IMR-90 (cell line): Measurements from ENCODE around the gene NISCH. TPM values are rescaled to one million over a fixed set of nuclear protein-coding genes. Genes with fewer than 3 reads are reported as not detected.

Experiments used
- ATAC-seq: fragments of 200-7000 bp; cut with Tn5 transposase; 2 replicates; pipeline ENCODE4 v1.9.1; 2020; ENCODE audit warnings: low read depth, mild to moderate bottlenecking, moderate library complexity
- BruUV-seq: library from RNA; stranded (reverse); fragments of 400-500 nt; replicated peaks from 2 replicates; lab custom pipeline; 2021; lab: Mats Ljungman, UMichigan
- CTCF ChIA-PET: fragments of 300-600 bp; formaldehyde crosslinking; extraction: SDS; loops from one replicate; lab custom pipeline; 2021; ENCODE audit warnings: antibody characterized with exemption; lab: Yijun Ruan, JAX
- POLR2A ChIA-PET: fragments of 300-600 bp; sonication (Branson Sonifier 250); formaldehyde crosslinking; loops from one replicate; lab custom pipeline; 2022; ENCODE audit warnings: antibody characterized with exemption; ENCODE audit not compliant: unreplicated experiment; lab: Charles Lee
- DNase-seq: peaks from one replicate; pipeline ENCODE4 v3.0.0; 2013
- H2AFZ ChIP-seq: replicated peaks from 2 replicates; pipeline ENCODE3; 2013; ENCODE audit warnings: low read length, mild to moderate bottlenecking; ENCODE audit not compliant: poor library complexity
- H2AK5ac ChIP-seq: 2 replicates; pipeline ENCODE4 v1.6.1; 2013; ENCODE audit warnings: low read depth, low read length, inconsistent platforms
- H2AK9ac ChIP-seq: replicated peaks from 2 replicates; pipeline ENCODE3; 2013; ENCODE audit warnings: mild to moderate bottlenecking, low read depth, low read length, moderate library complexity; ENCODE audit not compliant: poor library complexity
- H2BK120ac ChIP-seq: 2 replicates; pipeline ENCODE4 v1.6.1; 2013; ENCODE audit warnings: low read depth, low read length, inconsistent platforms
- H2BK15ac ChIP-seq: 3 replicates; pipeline ENCODE4 v1.6.1; 2013; ENCODE audit warnings: low read depth, low read length, inconsistent platforms
- H2BK20ac ChIP-seq: 2 replicates; pipeline ENCODE4 v1.6.1; 2013; ENCODE audit warnings: low read depth, mild to moderate bottlenecking, inconsistent platforms, low read length, moderate library complexity
- H2BK5ac ChIP-seq: 2 replicates; pipeline ENCODE4 v1.6.1; 2013; ENCODE audit warnings: mild to moderate bottlenecking, low read depth, low read length, inconsistent platforms; ENCODE audit not compliant: poor library complexity, severe bottlenecking
- H3K14ac ChIP-seq: replicated peaks from 2 replicates; pipeline ENCODE4 v1.6.1; 2013; ENCODE audit warnings: low read depth, low read length, inconsistent platforms
- H3K18ac ChIP-seq: 2 replicates; pipeline ENCODE4 v1.6.1; 2013; ENCODE audit warnings: low read depth, low read length, control low read depth
- H3K23ac ChIP-seq: 2 replicates; pipeline ENCODE4 v1.6.1; 2013; ENCODE audit warnings: low read depth, low read length, inconsistent platforms
- H3K27ac ChIP-seq: 2 replicates; pipeline ENCODE4 v1.5.1; 2013; ENCODE audit warnings: mild to moderate bottlenecking, control low read depth, low read length; ENCODE audit not compliant: insufficient read depth
- H3K27me3 ChIP-seq: 2 replicates; pipeline ENCODE4 v1.6.1; 2013; ENCODE audit warnings: low read length; ENCODE audit not compliant: control insufficient read depth, insufficient read depth
- H3K36me3 ChIP-seq: 2 replicates; pipeline ENCODE4 v1.6.1; 2013; ENCODE audit warnings: low read length, mixed read lengths; ENCODE audit not compliant: control insufficient read depth, insufficient read depth
- H3K4ac ChIP-seq: 2 replicates; pipeline ENCODE4 v1.6.1; 2013; ENCODE audit warnings: low read depth, low read length, inconsistent platforms
- H3K4me1 ChIP-seq: 2 replicates; pipeline ENCODE4 v1.6.1; 2013; ENCODE audit warnings: low read length, mixed read lengths; ENCODE audit not compliant: control insufficient read depth, insufficient read depth
- H3K4me2 ChIP-seq: 2 replicates; pipeline ENCODE4 v1.6.1; 2013; ENCODE audit warnings: low read depth, mild to moderate bottlenecking, control low read depth, low read length, moderate library complexity
- H3K4me3 ChIP-seq: 2 replicates; pipeline ENCODE4 v1.5.1; 2013; ENCODE audit warnings: low read depth, mild to moderate bottlenecking, control low read depth, low read length, moderate library complexity; ENCODE audit not compliant: insufficient read depth
- H3K56ac ChIP-seq: 2 replicates; pipeline ENCODE4 v1.6.1; 2013; ENCODE audit warnings: low read length, inconsistent platforms; ENCODE audit not compliant: insufficient read depth; ENCODE audit errors: extremely low read depth
- H3K79me1 ChIP-seq, 2 experiments: 2 replicates each; pipeline ENCODE4 v1.6.1; 2013; ENCODE audit warnings: low read length in 2 of 2, inconsistent platforms in 1 of 2, low read depth in 1 of 2
- H3K9ac ChIP-seq: 2 replicates; pipeline ENCODE4 v1.6.1; 2013; ENCODE audit warnings: low read depth, low read length, control low read depth
- H3K9me1 ChIP-seq: 2 replicates; pipeline ENCODE4 v1.6.1; 2013; ENCODE audit warnings: low read length, inconsistent platforms; ENCODE audit not compliant: insufficient read depth
- H3K9me3 ChIP-seq: 2 replicates; pipeline ENCODE4 v1.6.1; 2013; ENCODE audit warnings: low read length; ENCODE audit not compliant: control insufficient read depth, insufficient read depth
- H4K20me1 ChIP-seq: 2 replicates; pipeline ENCODE4 v1.6.1; 2013; ENCODE audit warnings: low read length, inconsistent platforms; ENCODE audit not compliant: insufficient read depth
- H4K5ac ChIP-seq: 2 replicates; pipeline ENCODE4 v1.6.1; 2013; ENCODE audit warnings: mild to moderate bottlenecking, low read depth, low read length, control low read depth
- H4K8ac ChIP-seq, 2 experiments: 2 replicates each; pipeline ENCODE4 v1.6.1; 2013; ENCODE audit warnings: low read depth in 2 of 2, low read length in 2 of 2, control low read depth in 1 of 2, inconsistent platforms in 1 of 2
- H4K91ac ChIP-seq: 2 replicates; pipeline ENCODE4 v1.6.1; 2013; ENCODE audit warnings: low read depth, low read length, inconsistent platforms; ENCODE audit not compliant: insufficient read depth
- CHD1 ChIP-seq: IDR thresholded peaks from 2 replicates; pipeline ENCODE4 v1.6.1; 2012; ENCODE audit warnings: low read depth, low read length, improper control_type of control experiment
- MAFK ChIP-seq: IDR thresholded peaks from 2 replicates; pipeline ENCODE4 v1.6.1; 2012; ENCODE audit warnings: low read depth, low read length, improper control_type of control experiment
- MXI1 ChIP-seq: IDR thresholded peaks from 2 replicates; pipeline ENCODE4 v1.6.1; 2012; ENCODE audit warnings: low read depth, mild to moderate bottlenecking, low read length, moderate library complexity, borderline replicate concordance
- POLR2A ChIP-seq: IDR thresholded peaks from 2 replicates; pipeline ENCODE4 v1.6.1; 2012; ENCODE audit warnings: mild to moderate bottlenecking, low read depth, low read length
- SMC3 ChIP-seq: fragments of 150-350 bp; IDR thresholded peaks from 2 replicates; pipeline ENCODE4 v1.6.1; 2016; ENCODE audit warnings: low read depth, mild to moderate bottlenecking, antibody characterized with exemption, low read length, moderate library complexity
- WGBS, 2 experiments: methylation state at CpG; one replicate each; pipeline versions ENCODE4 v1.1.5 to v1.1.7; 2013; ENCODE audit warnings: missing lambda C conversion rate in 2 of 2; ENCODE audit not compliant: insufficient read length in 1 of 2; ENCODE audit errors: extremely low coverage in 2 of 2; 5-methylcytosine and 5-hydroxymethylcytosine counted together
- dilution Hi-C: fragments of 300-500 bp; cut with HindIII; formaldehyde crosslinking; loops from one replicate; pipeline ENCODE4 v1.14.3; 2018; ENCODE audit warnings: low sequenced_read_pairs; ENCODE audit not compliant: unreplicated experiment
- in situ Hi-C: fragments of 300-500 bp; cut with MboI; formaldehyde crosslinking; loops from 3 replicates; pipeline ENCODE4 v1.14.3; 2019; ENCODE audit warnings: low sequenced_read_pairs, inconsistent platforms, mixed read lengths
- intact Hi-C: fragments of 100-400 bp; cut with micrococcal nuclease; formaldehyde crosslinking; loops from 2 replicates; pipeline ENCODE4 v1.10.0; 2022
- polyA plus RNA-seq, 3 experiments: library from polyadenylated mRNA; depleted of rRNA; stranded (reverse); fragments of >200 nt; gene quantifications; 2 replicates each; pipeline ENCODE4 v1.2.3, GENCODE V29; 2012; ENCODE audit warnings: low replicate concordance in 1 of 3
- total RNA-seq: library from RNA; depleted of rRNA; stranded (reverse); fragments of >200 nt; gene quantifications from 2 replicates; pipeline ENCODE4 v1.2.3, GENCODE V29; 2012

NISCH gene
- total and polyA plus RNA-seq, 2 of the 4 experiments (the other 2 are of a cell fraction), result 36.9 to 86.0 TPM

GRCh38 chr3:52470920-52471319 lies 15.5 kb downstream of the NISCH start:
- H3K9ac ChIP-seq, result no peak overlapping the region
- in situ Hi-C loops (no loop called here), dilution Hi-C loops (no loop called here), intact Hi-C loops (loop anchor here (5.0 kb wide), 1 partner anchor 211 kb away; no protein-coding TSS in a partner anchor)
- no peak overlapping the region for H2BK15ac ChIP-seq
- no peak overlapping the region for H4K5ac ChIP-seq
- TF ChIP-seq MXI1 (no peak), POLR2A (no peak), SMC3 (no peak), MAFK (no peak), CHD1 (no peak)
- BruUV-seq, result no TSS peak
- no peak overlapping the region for H3K4me3 ChIP-seq
- no peak overlapping the region for H2AK9ac ChIP-seq
- no peak overlapping the region for H2BK5ac ChIP-seq
- peaks cover 51% of the 10 kb centered on the region for H3K36me3 ChIP-seq
- no peaks in the 10 kb centered on the region for H3K27me3 ChIP-seq
- peaks cover 50% of the 10 kb centered on the region for H4K20me1 ChIP-seq
- H3K4me1 ChIP-seq, result peaks cover 6% of the 10 kb centered on the region; the same call in 1 of the 2 replicates
- no peak overlapping the region for H2BK20ac ChIP-seq
- WGBS, 2 experiments, result 76% methylated on average over 2 of the region's 4 CpGs; no CpG with 5 or more reads in 1 of the 2 experiments
- H3K56ac ChIP-seq, result no peak overlapping the region
- H3K14ac ChIP-seq, result no peak overlapping the region
- peak overlapping the region; percentile 10 for H2AFZ ChIP-seq
- peaks cover 46 to 67% of the 10 kb centered on the region in 2 experiments for H3K79me1 ChIP-seq
- peaks cover 5% of the 10 kb centered on the region for H3K9me1 ChIP-seq
- CTCF ChIA-PET, result interaction anchor here (0.8 kb wide), 1 partner anchor 9 kb away, joined by 3 read pairs; no protein-coding TSS in a partner anchor
- no peak overlapping the region for H3K18ac ChIP-seq
- H4K91ac ChIP-seq, result no peak overlapping the region
- H3K4me2 ChIP-seq, result no peak overlapping the region
- H2AK5ac ChIP-seq, result no peak overlapping the region
- no peak overlapping the region for H3K27ac ChIP-seq
- ATAC-seq (no peak), DNase-seq (no peak)
- H3K4ac ChIP-seq, result no peak overlapping the region
- POLR2A ChIA-PET, result no interaction called here
- no peaks in the 10 kb centered on the region for H3K9me3 ChIP-seq
- no peak overlapping the region for H4K8ac ChIP-seq
- H3K23ac ChIP-seq, result no peak overlapping the region
- no peak overlapping the region for H2BK120ac ChIP-seq
